ENCODE results near the gene TIAM2.

Gene TIAM2

GRCh38 chr6:155003476-155003875, 8.4 kb downstream of the TIAM2 start:
- Histone ChIP-seq H3K4me1 (ENCODE audit: control insufficient read depth in 1 of 2, insufficient read depth in 2 of 2, low read length in 2 of 2) (peaks cover 5 to 10% of the 10 kb centered on the region in 2 experiments), H3K9me3 (ENCODE audit: insufficient read depth, low read depth, low read length) (no peaks in the 10 kb centered on the region), H3K79me1 (ENCODE audit: low read length) (no peaks in the 10 kb centered on the region), H3K14ac (ENCODE audit: low read length) (no peak overlapping the region), H2AFZ (ENCODE audit: insufficient read depth, low read length, poor library complexity) (no peak overlapping the region), H3K9ac (ENCODE audit: low read length) (no peak overlapping the region), H3K27ac (ENCODE audit: low read depth, low read length) (no peak overlapping the region), H2BK5ac (ENCODE audit: low read depth, low read length, poor library complexity) (no peak overlapping the region), H2BK120ac (ENCODE audit: insufficient read depth, low read length, poor library complexity) (no peak overlapping the region), H4K8ac (ENCODE audit: low read depth, low read length) (no peak overlapping the region), H3K4me3 (ENCODE audit: low read depth, low read length) (no peak overlapping the region), H3K18ac (ENCODE audit: low read length) (no peak overlapping the region), H4K91ac (ENCODE audit: low read depth, low read length) (peak overlapping the region; percentile 19), H2BK12ac (ENCODE audit: low read length) (no peak overlapping the region), H3K79me2 (ENCODE audit: control insufficient read depth, insufficient read depth, low read length, poor library complexity) (no peaks in the 10 kb centered on the region), H3K36me3 (ENCODE audit: control insufficient read depth in 1 of 2, insufficient read depth in 2 of 2, low read length in 2 of 2) (no peaks in the 10 kb centered on the region), H2AK5ac (ENCODE audit: low read length) (no peak overlapping the region), H3K23ac (ENCODE audit: low read length) (no peak overlapping the region), H3K4me2 (ENCODE audit: low read length) (no peak overlapping the region), H4K12ac (ENCODE audit: low read depth, low read length) (no peak overlapping the region), H3K27me3 (ENCODE audit: insufficient read depth, low read length) (no peaks in the 10 kb centered on the region), H3K4ac (ENCODE audit: low read depth, low read length) (no peak overlapping the region)
- WGBS (ENCODE audit: extremely low coverage, insufficient coverage, insufficient read length): no CpG with 5 or more reads among the region's 7 CpGs
- DNase-seq: no peak

GRCh38 chr6:155004017-155004416, 8.9 kb downstream of the TIAM2 start:
- Histone ChIP-seq H3K18ac (ENCODE audit: low read length) (no peak overlapping the region), H2AK5ac (ENCODE audit: low read length) (no peak overlapping the region), H3K9me3 (ENCODE audit: insufficient read depth, low read depth, low read length) (no peaks in the 10 kb centered on the region), H4K8ac (ENCODE audit: low read depth, low read length) (no peak overlapping the region), H3K27me3 (ENCODE audit: insufficient read depth, low read length) (no peaks in the 10 kb centered on the region), H2BK5ac (ENCODE audit: low read depth, low read length, poor library complexity) (no peak overlapping the region), H3K4ac (ENCODE audit: low read depth, low read length) (no peak overlapping the region), H3K23ac (ENCODE audit: low read length) (no peak overlapping the region), H3K79me2 (ENCODE audit: control insufficient read depth, insufficient read depth, low read length, poor library complexity) (no peaks in the 10 kb centered on the region), H2AFZ (ENCODE audit: insufficient read depth, low read length, poor library complexity) (no peak overlapping the region), H3K4me2 (ENCODE audit: low read length) (no peak overlapping the region), H4K12ac (ENCODE audit: low read depth, low read length) (no peak overlapping the region), H3K14ac (ENCODE audit: low read length) (no peak overlapping the region), H3K36me3 (ENCODE audit: control insufficient read depth in 1 of 2, insufficient read depth in 2 of 2, low read length in 2 of 2) (no peaks in the 10 kb centered on the region), H3K27ac (ENCODE audit: low read depth, low read length) (no peak overlapping the region), H3K4me3 (ENCODE audit: low read depth, low read length) (no peak overlapping the region), H3K79me1 (ENCODE audit: low read length) (no peaks in the 10 kb centered on the region), H2BK12ac (ENCODE audit: low read length) (no peak overlapping the region), H2BK120ac (ENCODE audit: insufficient read depth, low read length, poor library complexity) (no peak overlapping the region), H3K9ac (ENCODE audit: low read length) (no peak overlapping the region), H4K91ac (ENCODE audit: low read depth, low read length) (no peak overlapping the region), H3K4me1 (ENCODE audit: control insufficient read depth in 1 of 2, insufficient read depth in 2 of 2, low read length in 2 of 2) (peaks cover 5 to 10% of the 10 kb centered on the region in 2 experiments)
- peak; percentile 34 to 55 for DNase-seq
- WGBS (ENCODE audit: extremely low coverage, insufficient coverage, insufficient read length): no CpG with 5 or more reads among the region's 3 CpGs

- no peak overlapping the region for H3K27ac ChIP-seq (ENCODE audit: low read depth, low read length)
- no peak overlapping the region for H4K12ac ChIP-seq (ENCODE audit: low read depth, low read length)
- no peaks in the 10 kb centered on the region for H3K79me2 ChIP-seq (ENCODE audit: control insufficient read depth, insufficient read depth, low read length, poor library complexity)
- no peak overlapping the region for H3K23ac ChIP-seq (ENCODE audit: low read length)
- no peak overlapping the region for H2BK5ac ChIP-seq (ENCODE audit: low read depth, low read length, poor library complexity)
- no peak overlapping the region for H2AFZ ChIP-seq (ENCODE audit: insufficient read depth, low read length, poor library complexity)
- no peak overlapping the region for H3K4ac ChIP-seq (ENCODE audit: low read depth, low read length)
- no peaks in the 10 kb centered on the region for H3K9me3 ChIP-seq (ENCODE audit: insufficient read depth, low read depth, low read length)
- H3K18ac ChIP-seq (ENCODE audit: low read length): no peak overlapping the region
- peak; percentile 11 to 39 for DNase-seq
- H4K8ac ChIP-seq (ENCODE audit: low read depth, low read length): no peak overlapping the region
- H3K79me1 ChIP-seq (ENCODE audit: low read length): no peaks in the 10 kb centered on the region
- H3K4me2 ChIP-seq (ENCODE audit: low read length): no peak overlapping the region
- no peak overlapping the region for H3K9ac ChIP-seq (ENCODE audit: low read length)
- no peak overlapping the region for H4K91ac ChIP-seq (ENCODE audit: low read depth, low read length)
- H2BK120ac ChIP-seq (ENCODE audit: insufficient read depth, low read length, poor library complexity): no peak overlapping the region
- H3K14ac ChIP-seq (ENCODE audit: low read length): no peak overlapping the region
- H3K4me1 ChIP-seq (ENCODE audit: control insufficient read depth in 1 of 2, insufficient read depth in 2 of 2, low read length in 2 of 2): peaks cover 5 to 10% of the 10 kb centered on the region in 2 experiments
- no peaks in the 10 kb centered on the region for H3K36me3 ChIP-seq (ENCODE audit: control insufficient read depth in 1 of 2, insufficient read depth in 2 of 2, low read length in 2 of 2)
- no peak overlapping the region for H2BK12ac ChIP-seq (ENCODE audit: low read length)
- no peak overlapping the region for H3K4me3 ChIP-seq (ENCODE audit: low read depth, low read length)
- no peak overlapping the region for H2AK5ac ChIP-seq (ENCODE audit: low read length)
- WGBS (ENCODE audit: extremely low coverage, insufficient coverage, insufficient read length): no CpG with 5 or more reads among the region's 10 CpGs
- H3K27me3 ChIP-seq (ENCODE audit: insufficient read depth, low read length): no peaks in the 10 kb centered on the region
These were observed 9.7 kb downstream of the TIAM2 start for GRCh38 chr6:155004576-155005372.

GRCh38 chr6:155008625-155009024, 13.5 kb downstream of the TIAM2 start:
- Histone ChIP-seq H3K4me2 (ENCODE audit: low read length) (no peak overlapping the region), H3K4me3 (ENCODE audit: low read depth, low read length) (no peak overlapping the region), H3K9ac (ENCODE audit: low read length) (no peak overlapping the region), H4K8ac (ENCODE audit: low read depth, low read length) (no peak overlapping the region), H4K91ac (ENCODE audit: low read depth, low read length) (no peak overlapping the region), H2BK5ac (ENCODE audit: low read depth, low read length, poor library complexity) (no peak overlapping the region), H3K23ac (ENCODE audit: low read length) (no peak overlapping the region), H3K18ac (ENCODE audit: low read length) (no peak overlapping the region), H2AK5ac (ENCODE audit: low read length) (no peak overlapping the region), H3K27ac (ENCODE audit: low read depth, low read length) (no peak overlapping the region), H3K4me1 (ENCODE audit: control insufficient read depth in 1 of 2, insufficient read depth in 2 of 2, low read length in 2 of 2) (peaks cover 5 to 10% of the 10 kb centered on the region in 2 experiments), H3K27me3 (ENCODE audit: insufficient read depth, low read length) (no peaks in the 10 kb centered on the region), H3K9me3 (ENCODE audit: insufficient read depth, low read depth, low read length) (no peaks in the 10 kb centered on the region), H2BK12ac (ENCODE audit: low read length) (no peak overlapping the region), H2AFZ (ENCODE audit: insufficient read depth, low read length, poor library complexity) (no peak overlapping the region), H4K12ac (ENCODE audit: low read depth, low read length) (no peak overlapping the region), H3K14ac (ENCODE audit: low read length) (no peak overlapping the region), H3K79me1 (ENCODE audit: low read length) (no peaks in the 10 kb centered on the region), H3K4ac (ENCODE audit: low read depth, low read length) (no peak overlapping the region), H3K79me2 (ENCODE audit: control insufficient read depth, insufficient read depth, low read length, poor library complexity) (no peaks in the 10 kb centered on the region), H3K36me3 (ENCODE audit: control insufficient read depth in 1 of 2, insufficient read depth in 2 of 2, low read length in 2 of 2) (no peaks in the 10 kb centered on the region), H2BK120ac (ENCODE audit: insufficient read depth, low read length, poor library complexity) (no peak overlapping the region)
- DNase-seq: no peak
- no CpG with 5 or more reads among the region's 3 CpGs for WGBS (ENCODE audit: extremely low coverage, insufficient coverage, insufficient read length)

All from trophoblast cell (in vitro differentiated cells and primary cell).